GM19463 (cell line): ENCODE results near the gene B3GALT6.

Experiments
- ATAC-seq: cut with Tn5 transposase; IDR thresholded peaks from one replicate; pipeline ENCODE4 v1.9.1; 2021; ENCODE audit warnings: mild to moderate bottlenecking, moderate library complexity; ENCODE audit not compliant: unreplicated experiment

Gene B3GALT6

DNA sequence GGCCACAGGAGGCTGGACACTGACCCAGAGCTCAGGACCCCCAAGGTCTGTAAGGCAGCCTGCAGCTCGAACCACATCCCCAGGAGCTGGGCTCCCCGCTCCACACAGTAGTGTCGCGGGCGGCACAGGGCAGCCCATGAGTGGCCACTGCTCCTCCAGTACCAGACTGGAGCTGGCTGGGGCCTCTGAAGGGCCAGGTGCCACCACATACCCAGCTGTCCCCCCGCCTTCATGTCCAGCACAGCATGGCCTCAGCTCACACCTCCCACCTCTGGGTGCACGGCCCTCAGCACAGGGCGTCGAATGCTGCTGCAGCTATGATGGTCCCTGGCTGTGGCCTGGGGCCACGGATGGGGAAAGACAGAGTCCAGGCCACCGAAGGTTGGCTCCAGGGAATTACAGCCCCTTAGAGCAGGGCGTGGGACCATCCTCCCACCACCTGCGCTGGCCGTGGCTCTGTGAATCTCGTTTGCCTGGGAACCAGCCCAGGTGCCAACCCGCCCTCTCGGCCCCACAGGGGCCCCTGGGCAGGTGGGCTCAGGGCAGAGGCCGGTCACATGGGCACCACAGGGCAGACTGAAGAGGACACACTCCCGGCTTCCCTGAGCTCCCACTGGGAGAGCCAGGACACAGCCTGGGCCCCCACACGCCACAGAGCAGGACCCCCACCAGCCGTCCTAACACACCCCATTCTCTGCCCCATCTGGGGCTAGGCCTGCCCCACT, 16.0 kb upstream of the B3GALT6 start:
- no peak for ATAC-seq

DNA sequence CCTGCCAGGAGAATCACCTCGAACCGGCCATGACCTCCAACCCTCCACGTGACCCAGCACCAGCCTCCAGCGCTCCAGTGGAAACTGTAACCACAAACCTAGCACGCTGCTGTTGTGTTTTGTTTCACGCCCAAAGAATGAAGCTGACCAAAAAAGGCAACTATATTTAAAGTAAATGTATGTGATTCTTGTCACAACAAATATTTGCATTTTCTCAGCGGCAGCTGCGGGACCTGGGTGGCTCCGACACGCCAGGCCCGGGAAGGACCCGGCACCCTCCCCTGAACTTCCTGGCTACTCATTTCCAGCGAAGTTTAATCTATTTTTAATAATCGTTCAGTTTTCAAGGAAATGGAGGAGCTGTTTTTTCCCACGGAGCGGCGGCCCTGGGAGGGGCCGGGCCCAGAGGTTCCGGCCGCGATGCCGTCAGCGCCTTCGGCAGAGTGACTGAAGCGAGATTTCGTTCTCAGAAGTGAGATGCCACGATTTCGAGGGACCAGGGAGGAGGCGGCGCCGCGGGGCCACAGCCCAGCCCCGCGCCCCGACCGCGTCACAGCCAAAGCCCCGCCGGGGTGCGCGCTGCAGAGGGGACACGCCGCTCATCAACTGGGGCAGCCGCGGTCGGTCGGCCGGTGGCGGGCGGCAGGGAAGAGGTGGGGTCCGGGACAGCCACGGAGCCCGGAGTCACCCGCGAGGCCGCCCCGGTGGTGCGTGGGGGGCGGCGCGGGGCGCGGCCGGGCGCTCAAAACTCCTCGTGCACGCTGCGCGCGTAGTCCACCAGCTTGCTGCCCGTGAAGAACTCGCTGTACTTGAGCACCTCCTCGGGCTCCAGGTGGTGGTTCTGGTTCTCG, 15.0 kb upstream of the B3GALT6 start:
- ATAC-seq, result no peak

DNA sequence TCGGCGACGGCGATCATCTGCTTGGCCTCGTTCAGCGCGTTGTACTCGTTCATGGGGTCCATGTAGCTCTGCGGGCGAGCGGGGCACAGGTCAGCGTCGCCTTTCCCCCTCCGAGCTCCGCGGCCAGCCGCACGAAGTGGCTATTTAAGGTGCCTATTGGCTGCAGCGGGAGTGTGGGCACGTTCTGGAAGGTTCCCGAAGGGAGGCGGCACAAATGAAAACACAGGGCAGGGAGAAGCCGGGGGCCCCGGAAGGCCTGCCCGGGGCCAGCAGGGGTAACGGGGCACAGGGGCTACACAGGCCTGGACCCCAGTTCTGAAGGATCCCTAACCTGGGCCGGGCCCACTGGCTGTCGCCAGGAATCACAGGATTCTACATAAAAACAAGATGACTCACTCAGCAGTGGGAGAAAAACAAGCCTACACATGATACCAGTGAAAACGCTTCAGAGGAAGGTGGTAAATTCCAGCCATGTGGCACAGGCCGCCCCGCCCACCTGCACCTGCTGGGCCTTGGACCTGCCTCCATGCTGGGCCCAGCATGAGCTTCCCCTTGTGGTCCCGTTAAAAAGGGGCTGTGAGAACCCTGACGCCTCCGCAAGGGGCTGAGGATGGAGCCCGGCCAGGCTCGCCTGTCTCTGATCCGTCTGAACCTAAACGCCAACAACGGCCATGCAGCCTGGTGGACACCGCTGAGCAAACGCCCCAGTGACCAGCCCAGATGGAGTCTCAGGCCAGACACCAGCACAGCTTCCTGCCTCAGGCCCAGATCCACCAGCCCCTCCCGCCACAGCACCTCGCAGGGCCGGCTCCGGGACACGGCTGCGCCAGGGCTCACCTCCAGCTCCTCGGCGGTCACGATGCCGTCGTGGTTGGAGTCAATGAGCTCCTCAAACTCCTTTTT, 14.2 kb upstream of the B3GALT6 start:
- no peak for ATAC-seq

DNA sequence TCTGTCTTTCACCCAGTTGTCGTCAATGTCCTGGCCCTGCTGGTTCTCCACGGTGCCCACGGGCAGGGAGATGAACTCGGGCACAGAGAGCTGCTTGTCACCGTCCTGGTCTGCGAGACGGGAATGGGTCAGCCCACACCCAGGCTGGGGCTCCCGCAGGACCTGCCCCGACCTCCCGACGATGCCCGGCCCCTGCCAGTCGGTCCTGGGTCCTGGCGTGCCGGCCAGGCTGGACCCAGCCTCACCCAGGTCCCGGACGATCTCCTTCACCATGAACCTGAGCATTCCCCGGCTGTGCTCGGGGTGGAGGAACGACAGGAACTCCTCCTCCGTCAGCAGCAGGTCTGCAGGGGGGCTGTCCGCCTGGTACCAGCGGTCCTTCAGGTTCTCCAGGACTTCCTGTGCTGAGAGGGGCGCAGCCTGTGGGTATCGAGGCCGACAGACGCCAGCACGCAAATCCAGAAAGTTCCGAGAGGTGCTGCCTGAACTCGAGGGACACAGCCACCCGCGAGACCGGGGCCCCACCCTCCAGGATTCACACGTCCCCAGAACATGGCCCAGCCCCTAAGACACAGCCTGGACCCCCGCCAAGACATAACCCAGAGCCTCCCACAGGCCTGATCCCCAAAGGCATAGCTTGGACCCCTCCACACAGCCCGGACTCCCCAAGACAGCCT, 13.4 kb upstream of the B3GALT6 start:
- no peak for ATAC-seq

DNA sequence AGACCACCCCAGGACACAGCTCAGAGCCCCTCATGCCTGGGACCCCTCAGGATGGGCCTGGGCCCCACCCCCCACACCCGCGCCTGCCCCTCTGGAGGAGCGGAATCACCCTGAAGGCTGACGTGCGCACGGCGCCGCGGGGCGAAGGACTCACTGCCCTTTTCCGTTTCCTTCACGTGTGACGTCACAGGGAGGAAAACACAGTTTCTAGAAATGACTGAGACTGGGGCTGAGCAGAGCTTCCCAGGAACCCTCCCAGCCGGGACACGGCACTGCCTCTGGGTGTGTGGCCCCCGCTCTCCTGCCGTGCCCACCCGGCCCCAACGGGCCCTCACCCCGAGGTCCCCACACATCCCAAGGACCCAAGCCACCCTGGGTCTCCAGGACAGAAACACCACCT, 12.7 kb upstream of the B3GALT6 start:
- ATAC-seq, result no peak

DNA sequence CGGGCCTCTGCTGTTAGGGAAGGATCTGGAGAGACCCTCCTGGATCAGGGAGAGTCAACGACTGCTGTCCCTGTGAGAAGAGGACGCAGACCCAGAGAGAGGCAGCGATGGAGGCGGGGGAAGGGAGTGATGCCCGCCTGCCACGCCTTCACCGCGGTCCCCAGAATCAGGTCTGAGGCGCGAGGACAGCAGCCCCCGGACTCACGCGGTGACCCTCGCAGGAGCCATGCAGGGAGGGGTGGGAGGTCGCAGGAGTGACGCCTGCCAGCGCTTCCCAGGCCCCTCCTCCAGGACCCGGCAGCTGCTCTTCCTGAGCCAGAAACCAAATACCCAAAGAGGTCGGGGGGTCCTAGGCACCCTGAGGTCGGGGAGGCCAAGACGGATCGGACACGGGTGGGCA, 11.8 kb upstream of the B3GALT6 start:
- ATAC-seq, result no peak

DNA sequence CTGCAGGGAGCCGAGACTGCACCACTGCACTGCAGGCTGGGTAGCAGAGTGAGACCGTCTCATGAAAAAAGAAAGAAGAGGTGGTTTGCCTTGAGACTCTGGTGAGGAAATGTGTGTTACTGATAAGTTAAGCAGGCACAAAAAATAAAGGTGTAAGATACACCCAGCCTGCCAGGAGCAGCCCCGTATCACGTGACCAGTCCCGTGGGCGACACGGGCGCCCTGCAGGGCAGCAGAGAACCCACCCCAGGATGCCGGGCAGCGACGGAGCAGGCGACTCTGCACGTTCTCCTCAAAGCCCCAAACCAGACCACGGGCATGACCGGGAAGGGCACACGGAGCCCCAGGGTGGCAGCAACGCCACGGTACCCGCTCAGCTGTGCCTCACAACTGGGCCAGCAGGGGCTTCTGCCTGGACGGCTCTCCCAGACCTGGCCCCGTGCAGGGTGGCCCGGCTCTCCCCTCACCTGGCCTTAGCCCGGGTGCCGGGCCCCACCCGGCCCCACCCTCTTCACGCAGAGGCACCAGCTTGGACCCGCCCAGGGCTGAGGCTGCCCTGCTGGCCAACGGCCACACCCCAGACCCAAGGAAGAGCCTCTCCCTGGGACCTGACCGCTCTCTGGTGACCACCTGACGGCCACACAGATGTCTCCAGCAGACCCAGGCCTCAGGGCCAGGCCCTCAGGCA, 10.0 kb upstream of the B3GALT6 start:
- no peak for ATAC-seq

DNA sequence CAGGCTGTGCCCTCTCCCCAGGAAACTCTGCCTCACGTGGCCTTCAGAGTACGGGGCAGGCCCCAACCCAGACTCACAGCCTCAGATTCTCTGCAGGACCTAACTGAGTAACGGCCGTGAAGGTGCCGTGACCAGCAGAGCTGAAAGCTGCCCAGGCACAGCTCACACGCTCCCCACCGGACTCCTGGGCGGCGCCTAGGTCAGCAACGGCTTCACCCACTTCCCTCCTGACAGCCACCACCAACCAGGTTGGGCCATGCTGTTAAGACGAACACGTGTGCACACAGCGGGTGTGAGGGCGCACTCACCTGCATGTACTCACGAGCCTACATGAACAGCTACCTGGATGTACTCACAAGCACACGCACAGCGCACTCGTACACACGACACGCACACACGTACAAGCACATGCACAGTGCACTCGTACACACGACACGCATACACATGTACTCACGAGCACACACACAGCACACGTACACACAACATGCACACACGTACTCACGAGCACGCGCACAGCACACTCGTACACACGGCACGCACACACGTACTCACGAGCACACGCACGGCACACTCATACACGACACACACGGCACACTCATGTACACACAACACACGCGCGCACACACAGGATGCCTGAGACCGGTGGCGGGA, 9.3 kb upstream of the B3GALT6 start:
- ATAC-seq, result no peak

DNA sequence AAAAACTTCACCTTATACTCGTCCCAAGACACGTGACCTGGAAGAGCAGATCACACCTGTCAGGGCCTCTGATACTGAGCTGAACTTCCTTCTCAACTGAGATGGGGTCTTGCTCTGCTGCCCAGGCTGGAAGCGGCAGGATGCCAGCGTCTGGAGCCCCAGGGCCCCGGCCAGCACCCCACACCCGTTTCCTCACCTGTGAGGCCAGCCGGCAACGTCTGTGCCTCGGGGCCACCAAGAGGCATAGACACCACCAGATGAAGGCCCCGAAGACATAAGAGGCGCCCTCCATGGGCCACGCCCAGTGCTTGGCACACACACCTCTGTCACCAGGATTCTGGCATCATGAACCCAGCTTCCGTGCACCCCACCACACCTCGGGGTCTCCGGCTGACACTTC, 8.7 kb upstream of the B3GALT6 start:
- ATAC-seq, result no peak

DNA sequence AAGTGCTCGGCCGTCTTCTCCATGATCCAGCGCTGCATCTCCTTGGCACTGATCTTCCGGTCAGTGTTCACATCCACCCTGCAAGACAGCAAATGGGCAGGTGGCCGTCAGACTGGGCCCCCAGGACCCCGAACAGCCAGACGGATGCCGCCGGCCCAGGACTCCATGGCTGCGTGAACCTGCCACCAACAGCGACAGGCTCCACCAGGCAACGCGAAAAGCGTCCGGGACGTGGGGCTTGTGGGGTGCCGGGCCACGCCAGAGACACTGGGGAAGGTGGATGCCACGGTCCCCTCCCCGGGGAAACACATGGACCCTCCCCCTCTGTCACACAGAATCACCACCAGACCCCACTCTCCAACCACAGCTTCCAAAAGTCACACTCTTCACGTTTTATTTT, 8.1 kb upstream of the B3GALT6 start:
- ATAC-seq, result no peak

DNA sequence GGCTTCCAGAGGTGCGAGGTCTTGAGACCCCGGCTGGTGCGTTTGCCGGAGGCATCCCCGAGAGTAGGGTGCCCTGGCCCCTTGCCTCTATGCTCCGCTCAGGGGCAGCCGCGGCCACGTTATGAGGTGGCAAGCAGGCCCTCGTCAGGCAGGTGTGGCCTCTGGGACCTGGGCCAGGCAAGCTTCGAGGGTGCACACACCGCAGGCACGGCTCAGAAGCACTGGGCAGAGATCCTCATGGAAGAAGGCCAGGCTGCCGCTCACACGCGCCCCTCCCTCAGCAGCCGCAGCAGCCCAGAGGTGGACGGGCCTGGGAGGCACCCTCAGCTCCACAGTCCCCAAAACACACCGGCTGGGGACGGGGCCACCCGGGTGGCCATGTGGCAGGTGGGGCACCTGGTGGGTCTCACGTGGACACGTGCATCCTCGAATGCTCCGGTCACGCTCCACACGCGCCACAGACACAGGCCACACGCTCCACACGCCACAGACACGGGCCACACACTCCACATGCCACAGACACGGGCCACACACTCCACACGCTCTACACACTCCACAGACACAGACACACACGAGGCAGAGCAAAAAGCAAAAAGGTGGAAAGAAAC, 6.7 kb upstream of the B3GALT6 start:
- no peak for ATAC-seq

DNA sequence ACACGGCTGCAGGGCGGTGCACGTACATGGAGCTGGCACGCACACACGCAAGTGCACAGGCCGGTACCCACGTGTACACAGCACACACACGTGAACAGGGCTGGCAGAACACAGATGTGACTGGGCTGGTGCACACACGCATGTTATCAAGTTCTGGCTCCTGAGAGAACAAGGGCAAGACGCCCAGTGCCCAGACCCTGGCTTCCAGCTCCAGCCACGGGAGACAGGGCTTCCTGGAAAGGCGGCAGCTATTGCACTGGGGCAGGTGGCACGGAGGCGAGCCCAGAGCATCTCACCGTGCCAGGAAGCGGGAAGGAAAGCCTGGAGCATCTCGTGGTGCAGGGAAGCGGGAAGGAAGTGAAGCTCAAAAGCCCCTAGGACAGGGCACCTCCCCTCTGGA, 6.1 kb upstream of the B3GALT6 start:
- no peak for ATAC-seq

DNA sequence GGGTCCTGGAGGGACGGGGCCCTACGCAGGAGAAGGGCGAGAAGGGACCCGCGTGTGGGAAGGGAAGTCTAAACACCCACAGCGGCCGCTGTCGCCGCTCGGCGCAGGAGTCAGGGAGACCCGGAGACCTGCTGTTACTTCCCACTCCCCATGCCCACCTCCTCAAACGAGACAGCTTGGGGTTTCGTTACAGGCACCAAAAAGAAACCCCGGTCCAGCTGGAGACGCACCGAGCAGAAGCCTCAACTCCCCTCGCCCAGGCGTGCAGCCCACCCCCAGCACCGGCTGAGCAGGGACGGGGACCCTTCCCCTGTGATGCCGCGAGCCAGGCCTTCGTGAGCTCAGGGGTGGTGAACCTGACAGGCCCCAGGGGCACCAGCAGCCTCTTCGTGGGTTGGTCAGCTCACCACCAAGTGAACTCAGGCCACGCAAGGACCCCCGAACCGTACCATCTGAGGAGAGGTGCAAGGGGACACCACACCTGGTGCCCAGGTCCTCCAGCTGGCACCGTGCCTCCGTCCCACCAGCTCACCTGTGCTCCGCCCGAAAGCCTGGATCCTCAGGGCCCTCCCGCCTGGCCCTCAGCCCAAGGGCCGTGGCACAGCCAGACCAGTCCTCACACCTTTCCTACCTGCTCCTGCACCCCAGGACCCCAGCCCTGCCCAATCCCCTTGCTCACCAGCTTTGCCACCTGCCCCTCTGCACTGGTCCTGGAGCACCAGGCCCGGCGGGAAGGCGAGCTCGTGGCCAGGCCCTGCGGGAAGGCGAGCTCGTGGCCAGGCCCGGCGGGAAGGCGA, 5.3 kb upstream of the B3GALT6 start:
- no peak for ATAC-seq

DNA sequence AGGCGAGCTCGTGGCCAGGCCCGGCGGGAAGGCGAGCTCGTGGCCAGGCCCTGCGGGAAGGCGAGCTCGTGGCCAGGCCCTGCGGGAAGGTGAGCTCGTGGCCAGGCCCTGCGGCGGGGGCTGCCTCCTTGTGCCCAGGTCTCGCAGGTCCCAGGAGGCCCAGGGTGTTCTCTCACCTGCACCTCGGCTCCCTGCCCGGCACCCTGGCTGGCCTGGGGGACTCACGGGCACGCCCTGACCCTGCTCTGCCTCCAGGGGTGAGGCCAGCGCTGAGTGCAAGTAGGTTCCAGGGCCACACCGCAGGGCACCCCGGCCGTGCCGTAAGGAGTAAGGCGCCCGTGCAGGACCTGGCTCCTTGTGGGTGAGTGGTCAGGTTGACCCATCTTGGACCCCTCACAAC, 4.7 kb upstream of the B3GALT6 start:
- no peak for ATAC-seq

DNA sequence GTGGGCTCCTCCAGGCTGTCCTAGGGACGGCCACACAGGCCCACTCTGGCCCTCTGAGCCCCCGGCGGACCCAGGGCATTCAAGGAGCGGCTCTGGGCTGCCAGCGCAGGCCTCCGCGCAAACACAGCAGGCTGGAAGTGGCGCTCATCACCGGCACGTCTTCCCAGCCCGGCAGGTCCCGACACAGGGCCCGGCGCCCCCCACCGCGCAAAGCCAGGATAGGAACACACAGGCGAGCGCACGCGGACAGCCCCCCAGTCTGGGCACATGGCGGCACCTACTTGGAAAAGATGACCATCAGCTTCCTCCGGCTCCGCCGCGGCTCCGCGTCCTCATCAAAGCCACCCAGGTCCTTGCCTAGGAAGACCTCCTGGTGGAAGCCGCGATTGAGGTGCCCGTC, 3.9 kb upstream of the B3GALT6 start:
- ATAC-seq, result no peak

DNA sequence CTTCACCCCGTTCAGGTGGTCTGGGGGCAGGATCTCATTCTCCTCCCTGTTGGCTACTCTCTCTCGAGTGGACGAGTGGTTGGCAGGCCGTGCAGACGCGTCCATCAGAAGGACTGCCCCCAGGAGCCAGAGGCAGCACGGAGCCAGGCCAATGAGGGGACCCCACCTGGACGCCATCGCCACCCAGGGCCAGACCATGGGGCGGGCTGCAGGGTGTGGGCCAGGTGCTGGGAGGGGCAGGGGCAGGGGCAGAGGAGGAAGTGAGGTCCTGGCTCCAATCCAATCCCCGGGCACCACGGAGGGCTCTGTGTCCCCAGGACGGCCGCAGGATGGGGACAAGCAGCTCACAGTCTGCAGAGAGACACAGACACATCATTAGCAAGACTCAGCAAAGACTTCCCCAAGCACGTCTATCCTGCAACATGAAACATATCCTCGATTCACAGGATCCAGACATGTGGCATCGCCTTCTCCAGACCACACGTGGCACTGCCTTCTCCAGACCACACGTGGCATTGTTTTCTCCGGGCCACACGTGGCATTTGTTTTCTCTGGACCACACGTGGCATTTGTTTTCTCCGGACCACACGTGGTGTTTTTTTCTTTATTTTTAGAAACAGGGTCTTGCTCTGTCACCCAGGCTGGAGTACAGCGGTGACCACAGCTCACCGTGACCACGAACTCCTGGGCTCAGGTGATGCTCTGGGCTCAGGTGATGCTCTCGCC, 3.3 kb upstream of the B3GALT6 start:
- no peak for ATAC-seq

DNA sequence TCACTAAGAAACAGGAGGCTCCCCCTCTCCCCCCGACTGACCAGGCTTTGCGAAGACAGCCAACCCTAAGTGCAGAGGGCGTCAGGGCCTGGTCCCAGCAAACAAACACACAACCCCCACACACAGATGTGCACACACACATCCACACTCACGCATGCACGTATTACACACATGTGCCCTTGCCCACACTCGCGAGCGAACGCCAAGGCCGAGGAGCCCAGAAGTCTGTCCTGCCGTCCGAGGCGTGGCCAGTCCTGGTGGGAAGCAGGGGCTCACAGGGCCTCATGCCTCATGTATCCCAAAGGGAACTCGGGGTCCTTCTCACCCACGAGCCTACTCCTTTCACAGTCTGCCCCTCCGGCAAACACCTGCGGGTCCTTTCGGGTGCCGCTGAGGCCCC, 2.3 kb upstream of the B3GALT6 start:
- no peak for ATAC-seq
